ENCODE data around the gene TRANK1.

DNA sequence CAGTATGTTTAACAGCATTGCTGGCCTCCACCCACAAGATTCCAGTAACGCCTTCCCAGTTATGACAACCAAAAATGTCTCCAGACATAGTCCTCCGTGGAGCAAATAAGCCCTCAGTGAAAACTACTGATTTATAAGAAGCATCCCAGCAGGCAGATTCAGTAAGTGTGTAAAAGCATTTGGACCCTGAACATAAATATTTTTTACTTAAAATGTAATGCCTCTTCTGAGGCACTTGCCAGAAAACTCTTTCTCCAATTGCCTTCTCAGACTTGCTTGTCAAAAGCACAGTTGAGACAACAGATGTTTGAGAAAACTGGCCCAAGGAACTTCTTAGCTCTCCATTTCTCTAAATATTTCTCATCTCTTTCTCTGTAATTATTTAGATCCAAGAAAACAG is 148.7 kb downstream of the TRANK1 start:
- no peak for TF ChIP-seq EZH2 (IDR thresholded peaks at IDR 0.05; ENCODE audit: low read length)
- TF ChIP-seq, protein P1, sequence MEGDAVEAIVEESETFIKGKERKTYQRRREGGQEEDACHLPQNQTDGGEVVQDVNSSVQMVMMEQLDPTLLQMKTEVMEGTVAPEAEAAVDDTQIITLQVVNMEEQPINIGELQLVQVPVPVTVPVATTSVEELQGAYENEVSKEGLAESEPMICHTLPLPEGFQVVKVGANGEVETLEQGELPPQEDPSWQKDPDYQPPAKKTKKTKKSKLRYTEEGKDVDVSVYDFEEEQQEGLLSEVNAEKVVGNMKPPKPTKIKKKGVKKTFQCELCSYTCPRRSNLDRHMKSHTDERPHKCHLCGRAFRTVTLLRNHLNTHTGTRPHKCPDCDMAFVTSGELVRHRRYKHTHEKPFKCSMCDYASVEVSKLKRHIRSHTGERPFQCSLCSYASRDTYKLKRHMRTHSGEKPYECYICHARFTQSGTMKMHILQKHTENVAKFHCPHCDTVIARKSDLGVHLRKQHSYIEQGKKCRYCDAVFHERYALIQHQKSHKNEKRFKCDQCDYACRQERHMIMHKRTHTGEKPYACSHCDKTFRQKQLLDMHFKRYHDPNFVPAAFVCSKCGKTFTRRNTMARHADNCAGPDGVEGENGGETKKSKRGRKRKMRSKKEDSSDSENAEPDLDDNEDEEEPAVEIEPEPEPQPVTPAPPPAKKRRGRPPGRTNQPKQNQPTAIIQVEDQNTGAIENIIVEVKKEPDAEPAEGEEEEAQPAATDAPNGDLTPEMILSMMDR (optimal IDR thresholded peaks at IDR 0.05 in 1 of 3, IDR thresholded peaks at IDR 0.05 in 1 of 3, conservative IDR thresholded peaks at IDR 0.05 in 1 of 3; ENCODE audit: extremely low read depth in 1 of 3, insufficient read depth in 2 of 3, low read length in 3 of 3) = no peak

All from keratinocyte (primary cell).